SK-N-SH (cell line): ENCODE data around the gene PRKAR1A. TPM values are rescaled to one million over a fixed set of nuclear protein-coding genes. Genes with fewer than 3 reads are reported as not detected.

Source experiments
- CTCF ChIA-PET: fragments of 300-600, 350-600 bp; formaldehyde crosslinking; extraction: SDS; loops from one replicate; lab custom pipeline; 2021; lab: Yijun Ruan, JAX
- POLR2A ChIA-PET: fragments of 350-600 bp; sonication (Branson Sonifier 250); formaldehyde crosslinking; extraction: SDS; loops from one replicate; lab custom pipeline; 2020; ENCODE audit warnings: antibody characterized with exemption, inconsistent platforms; lab: Yijun Ruan, JAX
- DNase-seq: peaks from one replicate; pipeline ENCODE4 v3.0.0; 2012
- H2AFZ ChIP-seq: fragments of 200-600 bp; sonication (generic); 2 replicates; pipeline ENCODE4 v1.8.1; 2016; ENCODE audit warnings: antibody characterized with exemption, mild to moderate bottlenecking, low read depth
- H3F3A ChIP-seq: fragments of 200-600 bp; sonication (generic); replicated peaks from 2 replicates; pipeline ENCODE3; 2016; ENCODE audit warnings: antibody characterized with exemption, mild to moderate bottlenecking; ENCODE audit not compliant: insufficient read depth
- H3K27ac ChIP-seq, 2 experiments: fragments of 200-500 bp in 1 of 2; fragments of 200-600 bp in 1 of 2; sonication (Bioruptor generic) in 1 of 2; sonication (generic), shearing (Covaris generic) in 1 of 2; 2 replicates each; pipeline versions ENCODE4 v1.5.1 to v1.6.1; 2014 to 2016; ENCODE audit warnings: low read depth in 2 of 2, inconsistent platforms in 1 of 2, low read length in 1 of 2, mild to moderate bottlenecking in 1 of 2, mixed read lengths in 1 of 2
- H3K27me3 ChIP-seq: fragments of 200-600 bp; sonication (generic), shearing (Covaris generic); 2 replicates; pipeline ENCODE4 v1.6.1; 2016; ENCODE audit warnings: mixed run types; ENCODE audit not compliant: insufficient read depth
- H3K36me3 ChIP-seq, 2 experiments: fragments of 200-500 bp in 1 of 2; fragments of 200-600 bp in 1 of 2; sonication (Bioruptor generic) in 1 of 2; sonication (generic) in 1 of 2; replicated peaks in 1 of 2; 2 replicates each; pipeline versions ENCODE3 to v1.5.1; 2014 to 2016; ENCODE audit warnings: low read length in 1 of 2, mild to moderate bottlenecking in 1 of 2; ENCODE audit not compliant: insufficient read depth in 2 of 2, control insufficient read depth in 1 of 2
- H3K4me1 ChIP-seq, 2 experiments: fragments of 200-500 bp in 1 of 2; fragments of 200-600 bp in 1 of 2; sonication (Bioruptor generic) in 1 of 2; sonication (generic), shearing (Covaris generic) in 1 of 2; 2 replicates each; pipeline versions ENCODE4 v1.5.1 to v1.6.1; 2014 to 2016; ENCODE audit warnings: low read depth in 1 of 2, low read length in 1 of 2, mixed run types in 1 of 2; ENCODE audit not compliant: insufficient read depth in 2 of 2, control insufficient read depth in 1 of 2
- H3K4me2 ChIP-seq: fragments of 200-600 bp; sonication (generic), shearing (Covaris generic); 2 replicates; pipeline ENCODE4 v1.6.1; 2017; ENCODE audit warnings: mixed run types
- H3K4me3 ChIP-seq, 2 experiments: fragments of 200-500 bp in 1 of 2; fragments of 200-600 bp in 1 of 2; sonication (Bioruptor generic) in 1 of 2; sonication (generic), shearing (Covaris generic) in 1 of 2; 2 replicates each; pipeline versions ENCODE4 v1.5.1 to v1.8.1; 2014 to 2016; ENCODE audit warnings: low read depth in 2 of 2, inconsistent platforms in 1 of 2, low read length in 1 of 2, mild to moderate bottlenecking in 1 of 2, mixed read lengths in 1 of 2, moderate library complexity in 1 of 2
- H3K79me2 ChIP-seq: fragments of 200-600 bp; sonication (generic); 2 replicates; pipeline ENCODE4 v1.8.1; 2017; ENCODE audit warnings: mild to moderate bottlenecking; ENCODE audit not compliant: insufficient read depth
- H3K9ac ChIP-seq: fragments of 200-600 bp; sonication (generic); 2 replicates; pipeline ENCODE4 v1.6.1; 2017; ENCODE audit warnings: mixed run types
- H3K9me2 ChIP-seq: fragments of 200-600 bp; sonication (generic); 2 replicates; pipeline ENCODE4 v1.6.1; 2017; ENCODE audit warnings: mixed run types
- H3K9me3 ChIP-seq: fragments of 200-600 bp; sonication (generic); 2 replicates; pipeline ENCODE4 v1.6.1; 2017; ENCODE audit warnings: mixed run types, mild to moderate bottlenecking, moderate library complexity
- H4K20me1 ChIP-seq: fragments of 200-600 bp; sonication (generic); 2 replicates; pipeline ENCODE4 v1.6.1; 2017; ENCODE audit warnings: mild to moderate bottlenecking, mixed run types; ENCODE audit not compliant: insufficient read depth
- CHD2 ChIP-seq: fragments of 150-350 bp; IDR thresholded peaks from 2 replicates; pipeline ENCODE4 v1.6.1; 2018; ENCODE audit warnings: low read length; ENCODE audit not compliant: partially characterized antibody
- ELF1 ChIP-seq: IDR thresholded peaks from 2 replicates; pipeline ENCODE4 v1.4.0; 2012
- EP300 ChIP-seq, 2 experiments: IDR thresholded peaks; 2 replicates each; pipeline versions ENCODE4 v1.4.0 to v1.6.1; 2012; ENCODE audit warnings: borderline replicate concordance in 1 of 2, low read depth in 1 of 2, low read length in 1 of 2
- EZH2phosphoT487 ChIP-seq: fragments of 200-600 bp; sonication (generic); IDR thresholded peaks from 2 replicates; pipeline ENCODE4 v1.6.1; 2017; ENCODE audit warnings: low read depth, mixed run types, mild to moderate bottlenecking, antibody characterized with exemption, moderate library complexity, borderline replicate concordance
- FOSL2 ChIP-seq: IDR thresholded peaks from 2 replicates; pipeline ENCODE4 v1.4.0; 2012; ENCODE audit warnings: low read depth, mild to moderate bottlenecking, moderate library complexity, borderline replicate concordance
- FOXJ3 ChIP-seq: sonication (generic); formaldehyde crosslinking; IDR thresholded peaks from 2 replicates; pipeline ENCODE4 v1.5.1; 2020; ENCODE audit warnings: mild to moderate bottlenecking, missing genetic modification reagents
- FOXM1 ChIP-seq: IDR thresholded peaks from 2 replicates; pipeline ENCODE4 v1.4.0; 2012; ENCODE audit warnings: low read depth, mild to moderate bottlenecking
- GABPA ChIP-seq: IDR thresholded peaks from 2 replicates; pipeline ENCODE4 v1.4.0; 2012; ENCODE audit warnings: low read depth, mild to moderate bottlenecking
- IRF3 ChIP-seq: fragments of 150-350 bp; IDR thresholded peaks from 2 replicates; pipeline ENCODE4 v1.6.1; 2016; ENCODE audit warnings: mild to moderate bottlenecking, low read depth, low read length
- JUND ChIP-seq: IDR thresholded peaks from 2 replicates; pipeline ENCODE4 v1.4.0; 2012
- MXI1 ChIP-seq: IDR thresholded peaks from 2 replicates; pipeline ENCODE4 v1.6.1; 2012; ENCODE audit warnings: mild to moderate bottlenecking, low read depth, low read length, improper control_type of control experiment
- NRF1 ChIP-seq: IDR thresholded peaks from 2 replicates; pipeline ENCODE4 v1.6.1; 2012; ENCODE audit warnings: low read depth, mild to moderate bottlenecking, low read length
- POLR2AphosphoS5 ChIP-seq: IDR thresholded peaks from 2 replicates; pipeline ENCODE4 v1.6.1; 2012; ENCODE audit warnings: low read depth, low read length
- RFX5 ChIP-seq: IDR thresholded peaks from 2 replicates; pipeline ENCODE4 v1.6.1; 2012; ENCODE audit warnings: mild to moderate bottlenecking, improper control_type of control experiment, low read length
- SMC3 ChIP-seq: IDR thresholded peaks from 2 replicates; pipeline ENCODE4 v1.6.1; 2012; ENCODE audit warnings: low read depth, low read length, improper control_type of control experiment
- TAF1 ChIP-seq: IDR thresholded peaks from 2 replicates; pipeline ENCODE4 v1.6.1; 2012; ENCODE audit warnings: low read depth, mild to moderate bottlenecking, low read length, moderate library complexity, borderline replicate concordance
- TCF12 ChIP-seq: IDR thresholded peaks from 2 replicates; pipeline ENCODE4 v1.4.0; 2012
- TEAD4 ChIP-seq: IDR thresholded peaks from 2 replicates; pipeline ENCODE4 v1.4.0; 2012; ENCODE audit warnings: mild to moderate bottlenecking, borderline replicate concordance; ENCODE audit not compliant: insufficient read depth
- YY1 ChIP-seq: IDR thresholded peaks from 2 replicates; pipeline ENCODE4 v1.4.0; 2012; ENCODE audit warnings: low read depth, mild to moderate bottlenecking
- WGBS: methylation state at CpG from one replicate; pipeline ENCODE4 v1.1.6; 2017; ENCODE audit warnings: low lambda C conversion rate; 5-methylcytosine and 5-hydroxymethylcytosine counted together
- polyA plus RNA-seq, 3 experiments: library from polyadenylated mRNA; depleted of rRNA; stranded (reverse); fragments of >200 nt; gene quantifications; 2 replicates each; pipeline ENCODE4 v1.2.3, GENCODE V29; 2012
- TF ChIP-seq, protein P1 (sequence below): fragments of 150-350 bp; IDR thresholded peaks from 2 replicates; pipeline ENCODE4 v1.6.1; 2017; ENCODE audit warnings: antibody characterized with exemption, low read length, low read depth, borderline replicate concordance
- TF ChIP-seq, protein P2 (sequence below): IDR thresholded peaks from 2 replicates; pipeline ENCODE4 v1.4.0; 2012; ENCODE audit warnings: low read depth
- TF ChIP-seq, protein P3 (sequence below): IDR thresholded peaks from 2 replicates; pipeline ENCODE4 v1.4.0; 2012; ENCODE audit warnings: low read depth, borderline replicate concordance

PRKAR1A gene
- polyA plus RNA-seq, 1 of the 3 experiments (the other 2 are of a cell fraction), result 195 TPM

GRCh38 chr17:68522266-68522665 lies 10.0 kb downstream of the PRKAR1A start:
- Histone ChIP-seq H4K20me1 (peaks cover 44% of the 10 kb centered on the region), H3K27me3 (no peaks in the 10 kb centered on the region), H3K9me2 (no peaks in the 10 kb centered on the region), H3K9me3 (no peaks in the 10 kb centered on the region), H3F3A (no peaks in the 10 kb centered on the region), H3K4me2 (no peak overlapping the region), H3K9ac (no peak overlapping the region), H3K27ac (peak overlapping the region in 1 of 2 experiments; percentile 41; a peak in 3 of 4 replicates), H3K36me3 (peaks cover 80 to 87% of the 10 kb centered on the region in 2 experiments), H3K4me1 (peaks cover 0 to 10% of the 10 kb centered on the region in 2 experiments; a peak in 2 of 4 replicates), H3K4me3 (no peak overlapping the region), H3K79me2 (peaks cover 75% of the 10 kb centered on the region), H2AFZ (no peak overlapping the region)
- POLR2A ChIA-PET, result no interaction called here
- DNase-seq, result no peak
- CTCF ChIA-PET, result no interaction called here
- TF ChIP-seq RFX5, result no peak
- no peak for TF ChIP-seq TEAD4
- TF ChIP-seq IRF3, result no peak
- no peak for TF ChIP-seq POLR2AphosphoS5
- no peak for TF ChIP-seq ELF1
- TF ChIP-seq YY1, result no peak
- TF ChIP-seq, protein P1, sequence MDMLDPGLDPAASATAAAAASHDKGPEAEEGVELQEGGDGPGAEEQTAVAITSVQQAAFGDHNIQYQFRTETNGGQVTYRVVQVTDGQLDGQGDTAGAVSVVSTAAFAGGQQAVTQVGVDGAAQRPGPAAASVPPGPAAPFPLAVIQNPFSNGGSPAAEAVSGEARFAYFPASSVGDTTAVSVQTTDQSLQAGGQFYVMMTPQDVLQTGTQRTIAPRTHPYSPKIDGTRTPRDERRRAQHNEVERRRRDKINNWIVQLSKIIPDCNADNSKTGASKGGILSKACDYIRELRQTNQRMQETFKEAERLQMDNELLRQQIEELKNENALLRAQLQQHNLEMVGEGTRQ, result no peak
- TF ChIP-seq GABPA, result no peak
- no peak for TF ChIP-seq JUND
- TF ChIP-seq EZH2phosphoT487, result no peak
- TF ChIP-seq TCF12, result no peak
- no peak for TF ChIP-seq MXI1
- no peak for TF ChIP-seq CHD2
- TF ChIP-seq SMC3, result no peak
- no peak for TF ChIP-seq FOXJ3 (CRISPR knock-in tag)
- no peak for TF ChIP-seq TAF1
- no peak for TF ChIP-seq NRF1
- TF ChIP-seq FOSL2, result no peak

GRCh38 chr17:68526548-68526947 lies 14.3 kb downstream of the PRKAR1A start:
- Histone ChIP-seq H2AFZ (no peak overlapping the region), H3K36me3 (peaks cover 94 to 100% of the 10 kb centered on the region in 2 experiments), H3F3A (no peaks in the 10 kb centered on the region), H3K4me3 (no peak overlapping the region), H3K27ac (no peak overlapping the region), H3K9ac (no peak overlapping the region), H4K20me1 (peaks cover 15% of the 10 kb centered on the region; the same call in 1 of the 2 replicates), H3K9me2 (no peaks in the 10 kb centered on the region), H3K4me1 (peaks cover 0 to 8% of the 10 kb centered on the region in 2 experiments; a peak in 2 of 4 replicates), H3K9me3 (no peaks in the 10 kb centered on the region), H3K4me2 (no peak overlapping the region), H3K27me3 (no peaks in the 10 kb centered on the region), H3K79me2 (peaks cover 32% of the 10 kb centered on the region)
- WGBS, result 86% methylated on average over 3 of the region's 3 CpGs
- no peak for DNase-seq
- ChIA-PET POLR2A (interaction anchor here (0.9 kb wide), 1 partner anchor 14 kb away, joined by 4 read pairs; the partner anchor contains the start of gene PRKAR1A), CTCF (interaction anchor here (1.2 to 1.3 kb wide), 2 partner anchors 8 to 10 kb away, joined by 4 to 10 read pairs; no protein-coding TSS in a partner anchor)
- no peak for TF ChIP-seq TAF1
- no peak for TF ChIP-seq JUND
- no peak for TF ChIP-seq EP300 (IDR thresholded peaks at IDR 0.05; ENCODE audit: borderline replicate concordance in 1 of 2, low read depth in 1 of 2, low read length in 1 of 2)
- no peak for TF ChIP-seq RFX5
- TF ChIP-seq, protein P2, sequence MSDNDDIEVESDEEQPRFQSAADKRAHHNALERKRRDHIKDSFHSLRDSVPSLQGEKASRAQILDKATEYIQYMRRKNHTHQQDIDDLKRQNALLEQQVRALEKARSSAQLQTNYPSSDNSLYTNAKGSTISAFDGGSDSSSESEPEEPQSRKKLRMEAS, result no peak
- TF ChIP-seq YY1, result no peak
- TF ChIP-seq, protein P3, sequence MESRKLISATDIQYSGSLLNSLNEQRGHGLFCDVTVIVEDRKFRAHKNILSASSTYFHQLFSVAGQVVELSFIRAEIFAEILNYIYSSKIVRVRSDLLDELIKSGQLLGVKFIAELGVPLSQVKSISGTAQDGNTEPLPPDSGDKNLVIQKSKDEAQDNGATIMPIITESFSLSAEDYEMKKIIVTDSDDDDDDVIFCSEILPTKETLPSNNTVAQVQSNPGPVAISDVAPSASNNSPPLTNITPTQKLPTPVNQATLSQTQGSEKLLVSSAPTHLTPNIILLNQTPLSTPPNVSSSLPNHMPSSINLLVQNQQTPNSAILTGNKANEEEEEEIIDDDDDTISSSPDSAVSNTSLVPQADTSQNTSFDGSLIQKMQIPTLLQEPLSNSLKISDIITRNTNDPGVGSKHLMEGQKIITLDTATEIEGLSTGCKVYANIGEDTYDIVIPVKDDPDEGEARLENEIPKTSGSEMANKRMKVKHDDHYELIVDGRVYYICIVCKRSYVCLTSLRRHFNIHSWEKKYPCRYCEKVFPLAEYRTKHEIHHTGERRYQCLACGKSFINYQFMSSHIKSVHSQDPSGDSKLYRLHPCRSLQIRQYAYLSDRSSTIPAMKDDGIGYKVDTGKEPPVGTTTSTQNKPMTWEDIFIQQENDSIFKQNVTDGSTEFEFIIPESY, result no peak
- TF ChIP-seq FOXM1, result no peak
- TF ChIP-seq FOXJ3 (CRISPR knock-in tag), result no peak
